Measurements from ENCODE around the gene ALOX15.
"Not testable (repeated sequence)": the region's sequence is repeated elsewhere in the genome, so short reads cannot be mapped to it uniquely, and the experiment has no call there.

The ALOX15 gene

GRCh38 chr17:4610656-4611055, 30.8 kb downstream of the ALOX15 start:
- no peak for DNase-seq

GRCh38 chr17:4610162-4610561, 31.3 kb downstream of the ALOX15 start:
- no peak for DNase-seq

- DNase-seq: no peak
These were observed 31.7 kb downstream of the ALOX15 start for GRCh38 chr17:4609761-4610160.

- no peak for DNase-seq
These were observed 33.7 kb downstream of the ALOX15 start for GRCh38 chr17:4607773-4608187.

- no peak for DNase-seq
These were observed 34.2 kb downstream of the ALOX15 start for GRCh38 chr17:4607261-4607741.

- no peak for DNase-seq
These were observed 35.7 kb downstream of the ALOX15 start for GRCh38 chr17:4605826-4606225.

- not testable (repeated sequence) for DNase-seq
These were observed 36.7 kb downstream of the ALOX15 start for GRCh38 chr17:4604736-4605135.

- DNase-seq: no peak
These were observed 37.3 kb downstream of the ALOX15 start for GRCh38 chr17:4604111-4604644.

GRCh38 chr17:4602041-4602440, 39.4 kb downstream of the ALOX15 start:
- no peak for DNase-seq

GRCh38 chr17:4601326-4601725, 40.2 kb downstream of the ALOX15 start:
- no peak for DNase-seq

GRCh38 chr17:4600563-4600962, 40.9 kb downstream of the ALOX15 start:
- DNase-seq: no peak

GRCh38 chr17:4599505-4600281, 41.8 kb downstream of the ALOX15 start:
- no peak for DNase-seq

- no peak for DNase-seq
These were observed 42.5 kb downstream of the ALOX15 start for GRCh38 chr17:4598776-4599504.

- no peak for DNase-seq
These were observed 43.5 kb downstream of the ALOX15 start for GRCh38 chr17:4597975-4598374.

- no peak for DNase-seq
These were observed 44.7 kb downstream of the ALOX15 start for GRCh38 chr17:4596636-4597380.

- not testable (repeated sequence) for DNase-seq
These were observed 45.7 kb downstream of the ALOX15 start for GRCh38 chr17:4595685-4596342.

- peak; percentile 26 for DNase-seq
These were observed 46.4 kb downstream of the ALOX15 start for GRCh38 chr17:4594931-4595684.

GRCh38 chr17:4594406-4594805, 47.1 kb downstream of the ALOX15 start:
- DNase-seq: no peak

GRCh38 chr17:4593021-4593421, 48.5 kb downstream of the ALOX15 start:
- DNase-seq: no peak

GRCh38 chr17:4592240-4593005, 49.1 kb downstream of the ALOX15 start:
- DNase-seq: no peak

- DNase-seq: no peak
These were observed 49.9 kb downstream of the ALOX15 start for GRCh38 chr17:4591529-4591928.
